ENCODE measurements around the gene SERTAD2.

SERTAD2 gene

GRCh38 chr2:64653109-64654062 is at the start of gene SERTAD2:
Gene SERTAD2, minus strand, starts transcription at chr2:64653913. Its CDS starts 17,042 bp downstream, at chr2:64636871.
- peak; percentile 69 for DNase-seq (ENCODE audit: low spot score)

GRCh38 chr2:64700133-64700809 is 46.6 kb upstream of the SERTAD2 start:
- no peak for DNase-seq (ENCODE audit: low spot score)

GRCh38 chr2:64699712-64700111 is 46.0 kb upstream of the SERTAD2 start:
- DNase-seq (ENCODE audit: low spot score): no peak

- DNase-seq (ENCODE audit: low spot score): peak; percentile 37
Measured at GRCh38 chr2:64698668-64699444, 45.1 kb upstream of the SERTAD2 start.

GRCh38 chr2:64698177-64698643 is 44.5 kb upstream of the SERTAD2 start:
- no peak for DNase-seq (ENCODE audit: low spot score)

GRCh38 chr2:64697297-64698176 is 43.8 kb upstream of the SERTAD2 start:
- no peak for DNase-seq (ENCODE audit: low spot score)

GRCh38 chr2:64696636-64697035 is 42.9 kb upstream of the SERTAD2 start:
- DNase-seq (ENCODE audit: low spot score): no peak

- no peak for DNase-seq (ENCODE audit: low spot score)
Measured at GRCh38 chr2:64695721-64696261, 42.1 kb upstream of the SERTAD2 start.

GRCh38 chr2:64692401-64692800 is 38.7 kb upstream of the SERTAD2 start:
- no peak for DNase-seq (ENCODE audit: low spot score)

GRCh38 chr2:64688909-64689308 is 35.2 kb upstream of the SERTAD2 start:
- no peak for DNase-seq (ENCODE audit: low spot score)

GRCh38 chr2:64686283-64686956 is 32.7 kb upstream of the SERTAD2 start:
- DNase-seq (ENCODE audit: low spot score): no peak

GRCh38 chr2:64685430-64685829 is 31.7 kb upstream of the SERTAD2 start:
- no peak for DNase-seq (ENCODE audit: low spot score)

GRCh38 chr2:64683771-64684510 is 30.2 kb upstream of the SERTAD2 start:
- DNase-seq (ENCODE audit: low spot score): no peak

GRCh38 chr2:64681479-64681967 is 27.8 kb upstream of the SERTAD2 start:
- DNase-seq (ENCODE audit: low spot score): no peak

GRCh38 chr2:64679673-64680425 is 26.1 kb upstream of the SERTAD2 start:
- no peak for DNase-seq (ENCODE audit: low spot score)

GRCh38 chr2:64678771-64679590 is 25.3 kb upstream of the SERTAD2 start:
- DNase-seq (ENCODE audit: low spot score): no peak

- DNase-seq (ENCODE audit: low spot score): no peak
Measured at GRCh38 chr2:64677530-64677929, 23.8 kb upstream of the SERTAD2 start.

GRCh38 chr2:64675860-64676259 is 22.1 kb upstream of the SERTAD2 start:
- no peak for DNase-seq (ENCODE audit: low spot score)

Data from HuH-7 (cell line).